ENCODE results near the gene FAM168A.

FAM168A gene

DNA sequence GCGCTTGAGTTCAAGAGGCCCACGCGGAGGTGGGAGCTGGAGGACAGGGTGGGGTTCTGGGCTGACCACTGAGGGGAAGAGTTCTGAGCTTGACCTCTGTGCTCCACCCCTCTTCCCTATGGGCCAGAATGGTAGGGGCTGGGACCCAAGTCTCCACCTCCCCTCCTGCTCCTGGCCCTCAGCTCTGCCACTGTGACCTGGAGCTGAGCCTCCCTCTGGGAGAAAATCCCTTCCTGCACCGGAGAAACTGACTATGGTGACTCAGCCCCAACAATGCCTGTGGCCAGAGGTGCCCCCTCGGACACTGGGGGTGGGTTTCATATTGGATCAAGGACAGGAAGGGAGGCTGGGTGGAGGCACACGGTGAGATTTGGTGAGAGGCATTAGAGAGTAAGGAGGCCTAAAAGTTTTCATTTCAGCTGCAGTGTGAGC lies 198.7 kb downstream of the FAM168A start:
- no peak overlapping the region for H3K4me2 ChIP-seq (ENCODE audit: low read depth, low read length, poor library complexity, severe bottlenecking)
- H3K36me3 ChIP-seq (ENCODE audit: low read length): no peaks in the 10 kb centered on the region

GRCh38 chr11:73398721-73399120 lies 199.2 kb downstream of the FAM168A start:
- Histone ChIP-seq H3K9ac (ENCODE audit: low read length) (no peak overlapping the region), H3K79me2 (ENCODE audit: insufficient read depth, low read length) (no peaks in the 10 kb centered on the region), H3K27ac (ENCODE audit: low read depth, low read length) (no peak overlapping the region), H4K20me1 (ENCODE audit: low read depth, low read length) (no peaks in the 10 kb centered on the region), H3K27me3 (ENCODE audit: low read length) (no peaks in the 10 kb centered on the region), H3K4me2 (ENCODE audit: low read depth, low read length, poor library complexity, severe bottlenecking) (no peak overlapping the region), H3K9me3 (ENCODE audit: insufficient read depth, low read length) (no peaks in the 10 kb centered on the region), H2AFZ (ENCODE audit: low read depth, low read length, severe bottlenecking) (no peak overlapping the region), H3F3A (ENCODE audit: insufficient read depth) (0 out of 2 replicates have a peak, but pooled peaks cover 6% of the 10 kb centered on the region), H3K4me3 (ENCODE audit: insufficient read depth, low read length, poor library complexity, severe bottlenecking) (no peak overlapping the region), H3K9me2 (replicated peaks; ENCODE audit: insufficient read depth, low read length) (no peaks in the 10 kb centered on the region), H3K36me3 (ENCODE audit: low read length) (no peaks in the 10 kb centered on the region)
- TF ChIP-seq EZH2phosphoT487 (conservative IDR thresholded peaks at IDR 0.05; ENCODE audit: low read length): no peak
- TF ChIP-seq, protein P1, sequence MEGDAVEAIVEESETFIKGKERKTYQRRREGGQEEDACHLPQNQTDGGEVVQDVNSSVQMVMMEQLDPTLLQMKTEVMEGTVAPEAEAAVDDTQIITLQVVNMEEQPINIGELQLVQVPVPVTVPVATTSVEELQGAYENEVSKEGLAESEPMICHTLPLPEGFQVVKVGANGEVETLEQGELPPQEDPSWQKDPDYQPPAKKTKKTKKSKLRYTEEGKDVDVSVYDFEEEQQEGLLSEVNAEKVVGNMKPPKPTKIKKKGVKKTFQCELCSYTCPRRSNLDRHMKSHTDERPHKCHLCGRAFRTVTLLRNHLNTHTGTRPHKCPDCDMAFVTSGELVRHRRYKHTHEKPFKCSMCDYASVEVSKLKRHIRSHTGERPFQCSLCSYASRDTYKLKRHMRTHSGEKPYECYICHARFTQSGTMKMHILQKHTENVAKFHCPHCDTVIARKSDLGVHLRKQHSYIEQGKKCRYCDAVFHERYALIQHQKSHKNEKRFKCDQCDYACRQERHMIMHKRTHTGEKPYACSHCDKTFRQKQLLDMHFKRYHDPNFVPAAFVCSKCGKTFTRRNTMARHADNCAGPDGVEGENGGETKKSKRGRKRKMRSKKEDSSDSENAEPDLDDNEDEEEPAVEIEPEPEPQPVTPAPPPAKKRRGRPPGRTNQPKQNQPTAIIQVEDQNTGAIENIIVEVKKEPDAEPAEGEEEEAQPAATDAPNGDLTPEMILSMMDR (IDR thresholded peaks at IDR 0.05; ENCODE audit: insufficient read depth, low read length, poor library complexity, severe bottlenecking): no peak

More for the DNA sequence above, 198.7 kb downstream of the FAM168A start:
- Histone ChIP-seq H4K20me1 (ENCODE audit: low read depth, low read length) (no peaks in the 10 kb centered on the region), H2AFZ (ENCODE audit: low read depth, low read length, severe bottlenecking) (no peak overlapping the region), H3K4me3 (ENCODE audit: insufficient read depth, low read length, poor library complexity, severe bottlenecking) (no peak overlapping the region), H3K79me2 (ENCODE audit: insufficient read depth, low read length) (no peaks in the 10 kb centered on the region), H3K9me3 (ENCODE audit: insufficient read depth, low read length) (no peaks in the 10 kb centered on the region), H3F3A (ENCODE audit: insufficient read depth) (0 out of 2 replicates have a peak, but pooled peaks cover 6% of the 10 kb centered on the region), H3K9ac (ENCODE audit: low read length) (no peak overlapping the region), H3K9me2 (replicated peaks; ENCODE audit: insufficient read depth, low read length) (no peaks in the 10 kb centered on the region), H3K27me3 (ENCODE audit: low read length) (no peaks in the 10 kb centered on the region), H3K27ac (ENCODE audit: low read depth, low read length) (no peak overlapping the region)
- TF ChIP-seq, protein P1 (IDR thresholded peaks at IDR 0.05; ENCODE audit: insufficient read depth, low read length, poor library complexity, severe bottlenecking): no peak
- TF ChIP-seq EZH2phosphoT487 (conservative IDR thresholded peaks at IDR 0.05; ENCODE audit: low read length): no peak

GRCh38 chr11:73398132-73398526 lies 199.8 kb downstream of the FAM168A start:
- no peak overlapping the region for H2AFZ ChIP-seq (ENCODE audit: low read depth, low read length, severe bottlenecking)
- H3K36me3 ChIP-seq (ENCODE audit: low read length): no peaks in the 10 kb centered on the region
- H4K20me1 ChIP-seq (ENCODE audit: low read depth, low read length): no peaks in the 10 kb centered on the region
- no peak overlapping the region for H3K4me2 ChIP-seq (ENCODE audit: low read depth, low read length, poor library complexity, severe bottlenecking)
- no peaks in the 10 kb centered on the region for H3K79me2 ChIP-seq (ENCODE audit: insufficient read depth, low read length)
- H3F3A ChIP-seq (ENCODE audit: insufficient read depth): 0 out of 2 replicates have a peak, but pooled peaks cover 6% of the 10 kb centered on the region
- H3K27ac ChIP-seq (ENCODE audit: low read depth, low read length): no peak overlapping the region
- no peaks in the 10 kb centered on the region for H3K27me3 ChIP-seq (ENCODE audit: low read length)
- TF ChIP-seq, protein P1 (IDR thresholded peaks at IDR 0.05; ENCODE audit: insufficient read depth, low read length, poor library complexity, severe bottlenecking): no peak
- no peak for TF ChIP-seq EZH2phosphoT487 (conservative IDR thresholded peaks at IDR 0.05; ENCODE audit: low read length)
- H3K9me2 ChIP-seq (replicated peaks; ENCODE audit: insufficient read depth, low read length): no peaks in the 10 kb centered on the region
- H3K9me3 ChIP-seq (ENCODE audit: insufficient read depth, low read length): no peaks in the 10 kb centered on the region
- H3K9ac ChIP-seq (ENCODE audit: low read length): no peak overlapping the region
- no peak overlapping the region for H3K4me3 ChIP-seq (ENCODE audit: insufficient read depth, low read length, poor library complexity, severe bottlenecking)
